NCI-H510A treated with DMSO at 0.1 percent for 48 hours (cell line): Measurements from ENCODE around the gene DCLRE1B.
"Not testable (repeated sequence)": the region's sequence is repeated elsewhere in the genome, so short reads cannot be mapped to it uniquely, and the experiment has no call there.

Experiments used
- DNase-seq: peaks from one replicate; lab custom pipeline; 2025; lab: John Stamatoyannopoulos, UW

Gene DCLRE1B

GRCh38 chr1:113948151-113948550 is 43.0 kb downstream of the DCLRE1B start:
- DNase-seq, result not testable (repeated sequence)

GRCh38 chr1:113949007-113949406 is 43.9 kb downstream of the DCLRE1B start:
- no peak for DNase-seq

DNA sequence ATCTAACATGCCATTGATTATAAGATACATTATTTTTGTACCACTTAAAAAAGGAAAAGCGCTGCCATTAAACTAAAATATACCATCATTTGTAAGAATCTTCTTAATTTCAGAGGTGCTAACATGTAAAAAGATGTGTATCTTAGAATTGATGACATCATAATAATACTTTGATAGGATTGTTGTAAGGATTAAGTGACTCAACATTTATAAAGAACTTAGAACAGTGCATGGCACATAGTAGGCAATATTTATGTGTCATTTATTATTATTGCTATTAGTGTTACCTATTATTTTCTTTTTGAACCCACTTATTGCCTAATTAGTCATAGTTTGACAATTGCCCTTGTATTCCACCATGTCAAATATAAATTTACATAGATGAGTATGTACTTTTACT is 45.8 kb downstream of the DCLRE1B start:
- DNase-seq, result no peak

GRCh38 chr1:113951719-113952118 is 46.6 kb downstream of the DCLRE1B start:
- no peak for DNase-seq

GRCh38 chr1:113957984-113958383 is 52.9 kb downstream of the DCLRE1B start:
- no peak for DNase-seq

DNA sequence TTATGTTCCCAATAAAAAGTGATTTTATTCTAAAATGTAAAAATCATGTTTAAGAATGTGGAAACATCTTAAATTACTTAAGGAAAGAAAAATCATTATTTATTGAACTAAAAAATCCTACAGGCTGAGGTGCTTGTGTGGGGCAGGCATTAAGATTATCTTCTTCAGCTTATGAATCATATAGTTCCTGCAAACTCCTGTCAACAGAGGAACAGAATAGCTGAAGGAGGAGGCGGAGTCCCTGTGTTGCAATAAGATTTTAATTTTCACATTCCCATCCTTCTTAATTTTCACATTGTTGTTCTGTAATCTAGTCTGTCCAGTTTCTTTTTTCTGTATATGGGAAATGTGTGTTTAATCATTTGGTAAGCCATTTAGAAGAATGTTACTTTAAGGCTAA is 53.6 kb downstream of the DCLRE1B start:
- DNase-seq, result no peak

DNA sequence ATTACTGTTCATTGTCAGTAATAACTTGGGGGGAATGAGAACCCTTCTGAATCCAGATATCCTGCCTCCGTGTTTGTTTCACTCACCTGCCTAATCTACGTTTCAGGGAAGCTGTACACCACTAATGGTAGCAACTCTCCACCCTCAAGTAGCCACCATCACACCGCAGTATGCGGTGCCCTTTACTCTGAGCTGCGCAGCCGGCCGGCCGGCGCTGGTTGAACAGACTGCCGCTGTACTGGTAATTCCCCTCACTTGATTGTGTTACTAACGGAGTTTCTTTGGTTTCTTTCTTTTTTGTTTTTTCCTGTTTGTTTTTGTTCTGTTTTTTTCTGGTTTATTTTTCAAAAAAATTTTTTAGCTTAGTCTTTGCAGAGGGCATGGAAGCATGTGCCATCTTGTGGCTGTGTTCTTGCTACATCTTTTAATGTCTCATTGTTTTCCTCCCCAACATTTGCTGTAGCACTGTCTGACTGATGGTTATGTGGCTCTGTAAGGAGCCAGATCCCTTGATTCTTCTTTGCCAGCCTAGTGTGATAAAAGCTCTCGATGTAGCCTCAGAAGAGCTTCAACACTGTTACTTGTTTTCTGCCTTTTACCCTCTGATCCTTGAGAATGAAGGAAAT is 58.3 kb downstream of the DCLRE1B start:
- DNase-seq, result no peak
